NB4 (cell line): ENCODE data around the gene TAS1R2.

ENCODE experiments used
- POLR2A ChIP-seq: IDR thresholded peaks from 2 replicates; pipeline ENCODE4 v1.6.1; 2011; ENCODE audit warnings: mild to moderate bottlenecking; ENCODE audit not compliant: insufficient read length; ENCODE audit errors: extremely low read depth
- TF ChIP-seq, protein P1 (sequence below): IDR thresholded peaks from one replicate; pipeline ENCODE4 v1.5.1; 2012; ENCODE audit warnings: low read depth, low read length
- TF ChIP-seq, protein P2 (sequence below): IDR thresholded peaks from 2 replicates; pipeline ENCODE4 v1.6.1; 2011; ENCODE audit warnings: low read depth, low read length

DNA sequence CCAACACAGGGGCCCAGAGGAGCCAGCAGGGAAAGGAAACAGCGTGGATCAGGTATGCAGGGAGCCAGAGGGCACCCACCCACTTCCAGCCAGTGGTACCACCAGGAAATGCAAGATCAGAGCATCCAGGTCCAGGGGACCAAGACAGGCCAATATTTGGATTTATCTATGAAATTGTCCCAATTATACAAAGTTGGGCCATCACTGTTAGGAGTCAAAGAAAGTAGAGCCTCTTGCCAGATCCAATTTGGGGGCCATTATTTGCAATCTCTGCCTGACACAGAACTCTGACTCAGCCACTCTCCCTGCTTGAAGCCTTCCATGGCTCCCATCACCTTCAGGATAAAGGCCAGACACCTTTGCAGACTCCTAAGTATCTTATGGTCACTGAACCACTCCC is 21.1 kb upstream of the TAS1R2 start:
- TF ChIP-seq POLR2A: no peak
- TF ChIP-seq, protein P1, sequence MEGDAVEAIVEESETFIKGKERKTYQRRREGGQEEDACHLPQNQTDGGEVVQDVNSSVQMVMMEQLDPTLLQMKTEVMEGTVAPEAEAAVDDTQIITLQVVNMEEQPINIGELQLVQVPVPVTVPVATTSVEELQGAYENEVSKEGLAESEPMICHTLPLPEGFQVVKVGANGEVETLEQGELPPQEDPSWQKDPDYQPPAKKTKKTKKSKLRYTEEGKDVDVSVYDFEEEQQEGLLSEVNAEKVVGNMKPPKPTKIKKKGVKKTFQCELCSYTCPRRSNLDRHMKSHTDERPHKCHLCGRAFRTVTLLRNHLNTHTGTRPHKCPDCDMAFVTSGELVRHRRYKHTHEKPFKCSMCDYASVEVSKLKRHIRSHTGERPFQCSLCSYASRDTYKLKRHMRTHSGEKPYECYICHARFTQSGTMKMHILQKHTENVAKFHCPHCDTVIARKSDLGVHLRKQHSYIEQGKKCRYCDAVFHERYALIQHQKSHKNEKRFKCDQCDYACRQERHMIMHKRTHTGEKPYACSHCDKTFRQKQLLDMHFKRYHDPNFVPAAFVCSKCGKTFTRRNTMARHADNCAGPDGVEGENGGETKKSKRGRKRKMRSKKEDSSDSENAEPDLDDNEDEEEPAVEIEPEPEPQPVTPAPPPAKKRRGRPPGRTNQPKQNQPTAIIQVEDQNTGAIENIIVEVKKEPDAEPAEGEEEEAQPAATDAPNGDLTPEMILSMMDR: no peak
- TF ChIP-seq, protein P2, sequence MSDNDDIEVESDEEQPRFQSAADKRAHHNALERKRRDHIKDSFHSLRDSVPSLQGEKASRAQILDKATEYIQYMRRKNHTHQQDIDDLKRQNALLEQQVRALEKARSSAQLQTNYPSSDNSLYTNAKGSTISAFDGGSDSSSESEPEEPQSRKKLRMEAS: no peak
